ENCODE data around the gene ABLIM1. TPM values are rescaled to one million over a fixed set of nuclear protein-coding genes. Genes with fewer than 3 reads are reported as not detected.

ABLIM1 gene
- total RNA-seq, 3 donors from 2014 or later (not counting 1 experiment from before 2014, with no cell fraction given) = 71.9 to 118 (median 73.5) TPM

DNA sequence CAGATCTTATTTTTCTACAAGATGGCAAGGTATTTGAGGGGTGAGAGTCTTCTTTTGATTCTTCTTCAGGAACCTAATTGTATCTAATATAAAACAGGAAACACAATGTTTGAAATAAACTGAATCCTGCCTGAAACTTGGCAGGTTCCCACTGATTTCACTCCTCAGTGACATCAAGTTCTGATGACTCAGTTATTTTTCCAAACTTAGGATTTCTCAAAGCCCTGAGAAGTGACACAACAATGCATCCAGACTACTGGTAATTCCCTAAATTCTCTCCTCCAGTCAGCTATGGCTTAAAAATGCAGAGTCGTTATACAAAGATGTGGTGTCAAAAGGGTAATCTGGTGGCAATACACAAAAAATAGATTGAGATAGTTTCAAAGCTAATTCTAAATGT is 80.9 kb downstream of the ABLIM1 start:
- Mint-ChIP-seq H3K36me3 (no peaks in the 10 kb centered on the region), H3K4me1 (no peaks in the 10 kb centered on the region), H3K27me3 (ENCODE audit: low read depth in 2 of 2) (peaks cover 2 to 4% of the 10 kb centered on the region in 2 donors), H3K9me3 (no peaks in the 10 kb centered on the region), H3K27ac (no peak overlapping the region), H3K4me3 (no peak overlapping the region)
- H3K4me1 ChIP-seq (ENCODE audit: control insufficient read depth, insufficient read depth, low read length) = no peaks in the 10 kb centered on the region
- H3K36me3 ChIP-seq (ENCODE audit: control insufficient read depth, insufficient read depth, low read length) = no peaks in the 10 kb centered on the region
- no peak for DNase-seq
- TF ChIP-seq, protein P1, sequence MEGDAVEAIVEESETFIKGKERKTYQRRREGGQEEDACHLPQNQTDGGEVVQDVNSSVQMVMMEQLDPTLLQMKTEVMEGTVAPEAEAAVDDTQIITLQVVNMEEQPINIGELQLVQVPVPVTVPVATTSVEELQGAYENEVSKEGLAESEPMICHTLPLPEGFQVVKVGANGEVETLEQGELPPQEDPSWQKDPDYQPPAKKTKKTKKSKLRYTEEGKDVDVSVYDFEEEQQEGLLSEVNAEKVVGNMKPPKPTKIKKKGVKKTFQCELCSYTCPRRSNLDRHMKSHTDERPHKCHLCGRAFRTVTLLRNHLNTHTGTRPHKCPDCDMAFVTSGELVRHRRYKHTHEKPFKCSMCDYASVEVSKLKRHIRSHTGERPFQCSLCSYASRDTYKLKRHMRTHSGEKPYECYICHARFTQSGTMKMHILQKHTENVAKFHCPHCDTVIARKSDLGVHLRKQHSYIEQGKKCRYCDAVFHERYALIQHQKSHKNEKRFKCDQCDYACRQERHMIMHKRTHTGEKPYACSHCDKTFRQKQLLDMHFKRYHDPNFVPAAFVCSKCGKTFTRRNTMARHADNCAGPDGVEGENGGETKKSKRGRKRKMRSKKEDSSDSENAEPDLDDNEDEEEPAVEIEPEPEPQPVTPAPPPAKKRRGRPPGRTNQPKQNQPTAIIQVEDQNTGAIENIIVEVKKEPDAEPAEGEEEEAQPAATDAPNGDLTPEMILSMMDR (IDR thresholded peaks at IDR 0.05) = no peak
- no peaks in the 10 kb centered on the region for H3K27me3 ChIP-seq (ENCODE audit: control insufficient read depth, insufficient read depth, low read length)
- no CpG with 5 or more reads among the region's 1 CpG for WGBS (ENCODE audit: insufficient coverage)
- H3K27ac ChIP-seq (ENCODE audit: low read length) = no peak overlapping the region
- no peak for ATAC-seq
- H3K4me3 ChIP-seq (ENCODE audit: low read length) = no peak overlapping the region
- intact Hi-C loops (cut with micrococcal nuclease) = no loop called here
- H3K9me3 ChIP-seq (ENCODE audit: control insufficient read depth, insufficient read depth, low read length) = no peaks in the 10 kb centered on the region

DNA sequence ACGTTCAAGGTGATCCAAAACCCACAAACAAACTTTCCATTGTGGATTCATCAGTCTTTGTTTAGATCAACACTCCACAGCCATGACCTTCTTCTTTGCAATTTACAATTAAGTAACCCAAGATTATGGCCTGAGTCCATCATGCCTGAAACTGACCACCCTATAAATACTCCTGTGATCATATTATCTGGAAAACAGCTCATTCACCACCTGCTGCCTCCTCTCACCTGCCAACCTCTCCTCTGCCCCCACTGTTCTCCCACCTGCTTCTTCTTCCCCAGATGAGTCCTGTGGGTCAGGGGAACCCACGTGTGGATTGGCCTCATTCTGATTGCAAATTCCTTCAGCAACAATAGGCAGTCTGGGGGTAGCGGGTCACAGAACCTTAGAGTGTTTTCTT is 81.4 kb downstream of the ABLIM1 start:
- no peaks in the 10 kb centered on the region for H3K4me1 Mint-ChIP-seq
- 83% methylated on average over 2 of the region's 3 CpGs for WGBS (ENCODE audit: insufficient coverage)
- no peak overlapping the region for H3K27ac Mint-ChIP-seq
- no peaks in the 10 kb centered on the region for H3K27me3 ChIP-seq (ENCODE audit: control insufficient read depth, insufficient read depth, low read length)
- intact Hi-C loops (cut with micrococcal nuclease) = no loop called here
- H3K27ac ChIP-seq (ENCODE audit: low read length) = no peak overlapping the region
- DNase-seq = no peak
- no peaks in the 10 kb centered on the region for H3K4me1 ChIP-seq (ENCODE audit: control insufficient read depth, insufficient read depth, low read length)
- peaks cover under 1 to 2% of the 10 kb centered on the region in 2 donors for H3K27me3 Mint-ChIP-seq (ENCODE audit: low read depth in 2 of 2)
- no peak for ATAC-seq
- TF ChIP-seq, protein P1 (IDR thresholded peaks at IDR 0.05) = no peak
- H3K36me3 Mint-ChIP-seq = no peaks in the 10 kb centered on the region
- no peaks in the 10 kb centered on the region for H3K36me3 ChIP-seq (ENCODE audit: control insufficient read depth, insufficient read depth, low read length)
- no peaks in the 10 kb centered on the region for H3K9me3 Mint-ChIP-seq
- H3K4me3 Mint-ChIP-seq = no peak overlapping the region
- H3K9me3 ChIP-seq (ENCODE audit: control insufficient read depth, insufficient read depth, low read length) = no peaks in the 10 kb centered on the region
- H3K4me3 ChIP-seq (ENCODE audit: low read length) = no peak overlapping the region

DNA sequence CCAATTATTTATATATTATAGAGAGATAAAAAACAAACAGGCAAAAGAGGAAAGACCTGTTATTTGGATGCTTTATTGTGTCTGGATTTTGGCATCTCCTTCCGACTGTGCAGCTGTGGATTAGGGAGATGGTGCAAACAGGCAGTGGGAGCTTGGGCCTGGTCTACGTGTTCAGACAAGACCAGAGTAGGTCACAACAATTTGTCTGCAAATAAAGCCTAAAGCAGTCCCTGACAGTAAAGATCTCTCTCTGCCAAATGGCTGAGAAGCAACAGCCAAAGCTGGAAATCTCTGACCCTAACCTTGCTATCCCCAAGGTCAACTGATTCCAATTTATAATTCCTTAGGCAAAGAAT is 82.0 kb downstream of the ABLIM1 start:
- 91% methylated on average over 2 of the region's 2 CpGs for WGBS (ENCODE audit: insufficient coverage)

More for the DNA sequence above, 82.0 kb downstream of the ABLIM1 start:
- no peak for DNase-seq
- Mint-ChIP-seq H3K4me3 (no peak overlapping the region), H3K27ac (no peak overlapping the region), H3K36me3 (no peaks in the 10 kb centered on the region), H3K27me3 (ENCODE audit: low read depth in 2 of 2) (peaks cover 0 to 2% of the 10 kb centered on the region in 2 donors), H3K9me3 (no peaks in the 10 kb centered on the region), H3K4me1 (no peaks in the 10 kb centered on the region)
- Histone ChIP-seq H3K27me3 (ENCODE audit: control insufficient read depth, insufficient read depth, low read length) (no peaks in the 10 kb centered on the region), H3K36me3 (ENCODE audit: control insufficient read depth, insufficient read depth, low read length) (no peaks in the 10 kb centered on the region), H3K27ac (ENCODE audit: low read length) (no peak overlapping the region), H3K4me3 (ENCODE audit: low read length) (no peak overlapping the region), H3K4me1 (ENCODE audit: control insufficient read depth, insufficient read depth, low read length) (no peaks in the 10 kb centered on the region), H3K9me3 (ENCODE audit: control insufficient read depth, insufficient read depth, low read length) (no peaks in the 10 kb centered on the region)
- ATAC-seq = no peak
- intact Hi-C loops (cut with micrococcal nuclease) = no loop called here
- TF ChIP-seq, protein P1 (IDR thresholded peaks at IDR 0.05) = no peak

Data from natural killer cell (primary cell).